CD14-positive monocyte (primary cell): ENCODE measurements around the gene CORO1A. TPM values are rescaled to one million over a fixed set of nuclear protein-coding genes. Genes with fewer than 3 reads are reported as not detected.

Source experiments
- DNase-seq, 3 donors: peaks; one replicate each; pipeline ENCODE4 v3.0.0-alpha.2; 2011 to 2022
- H2AFZ ChIP-seq: 2 replicates; pipeline ENCODE4 v1.6.0; 2012; ENCODE audit warnings: mild to moderate bottlenecking, low read depth, low read length, inconsistent platforms; ENCODE audit not compliant: insufficient read depth, poor library complexity, severe bottlenecking
- H3K27ac ChIP-seq, 2 donors: 1 replicate in 1 of 2; 2 replicates in 1 of 2; pipeline ENCODE4 v1.5.1; 2012 to 2013; ENCODE audit warnings: low read length in 2 of 2, control low read depth in 1 of 2, inconsistent platforms in 1 of 2, low read depth in 1 of 2, mild to moderate bottlenecking in 1 of 2
- H3K27me3 ChIP-seq, 2 donors: one replicate each; pipeline versions ENCODE4 v1.6.0 to v1.6.1; 2011 to 2013; ENCODE audit warnings: low read length in 2 of 2; ENCODE audit not compliant: control insufficient read depth in 2 of 2, insufficient read depth in 2 of 2
- H3K36me3 ChIP-seq, 2 donors: replicated peaks in 1 of 2; 1 replicate in 1 of 2; 2 replicates in 1 of 2; pipeline versions ENCODE4 v1.5.1 to v1.6.1; 2012 to 2013; ENCODE audit warnings: low read length in 2 of 2, control low read depth in 1 of 2, inconsistent platforms in 1 of 2, mild to moderate bottlenecking in 1 of 2; ENCODE audit not compliant: insufficient read depth in 2 of 2, control insufficient read depth in 1 of 2
- H3K4me1 ChIP-seq, 2 donors: 1 replicate in 1 of 2; 2 replicates in 1 of 2; pipeline versions ENCODE4 v1.5.1 to v1.6.1; 2012 to 2013; ENCODE audit warnings: low read length in 2 of 2, control low read depth in 1 of 2, inconsistent platforms in 1 of 2, mild to moderate bottlenecking in 1 of 2, moderate library complexity in 1 of 2; ENCODE audit not compliant: insufficient read depth in 2 of 2, control insufficient read depth in 1 of 2
- H3K4me2 ChIP-seq: replicated peaks from 2 replicates; pipeline ENCODE3; 2012; ENCODE audit warnings: low read length, moderate library complexity, mild to moderate bottlenecking; ENCODE audit not compliant: poor library complexity, severe bottlenecking; ENCODE audit errors: extremely low read depth
- H3K4me3 ChIP-seq, 3 experiments: fragments of 200-600 bp in 1 of 3; sonication (generic) in 1 of 3; replicated peaks in 1 of 3; 1 replicate in 2 of 3; 2 replicates in 1 of 3; pipeline ENCODE4 v1.5.1; 2011 to 2013; ENCODE audit warnings: low read length in 3 of 3, mild to moderate bottlenecking in 3 of 3, control low read depth in 2 of 3, low read depth in 2 of 3, inconsistent platforms in 1 of 3, moderate library complexity in 1 of 3
- H3K79me2 ChIP-seq: 2 replicates; pipeline ENCODE4 v1.6.0; 2012; ENCODE audit warnings: mild to moderate bottlenecking, control low read depth, inconsistent platforms, low read length, moderate library complexity; ENCODE audit not compliant: insufficient read depth
- H3K9ac ChIP-seq: 2 replicates; pipeline ENCODE4 v1.6.0; 2017; ENCODE audit warnings: low read length, mild to moderate bottlenecking; ENCODE audit not compliant: insufficient read depth, poor library complexity, severe bottlenecking
- H3K9me3 ChIP-seq, 2 donors: replicated peaks in 1 of 2; 1 replicate in 1 of 2; 2 replicates in 1 of 2; pipeline versions ENCODE4 v1.5.1 to v1.6.1; 2012 to 2013; ENCODE audit warnings: low read length in 2 of 2, control low read depth in 1 of 2; ENCODE audit not compliant: control insufficient read depth in 1 of 2, insufficient read depth in 1 of 2
- H4K20me1 ChIP-seq: 2 replicates; pipeline ENCODE4 v1.6.0; 2012; ENCODE audit warnings: mild to moderate bottlenecking, low read length, control low read depth, moderate library complexity; ENCODE audit not compliant: insufficient read depth
- H3K27ac Mint-ChIP-seq, 7 donors: one replicate each; pipeline ENCODE4 v1.8.0; 2020; ENCODE audit warnings: mild to moderate bottlenecking in 7 of 7, mixed read lengths in 7 of 7, moderate library complexity in 6 of 7, inconsistent platforms in 2 of 7
- H3K27me3 Mint-ChIP-seq, 3 donors: one replicate each; pipeline ENCODE4 v1.8.0; 2021 to 2022; ENCODE audit warnings: low read depth in 3 of 3, mild to moderate bottlenecking in 3 of 3, mixed read lengths in 3 of 3, moderate library complexity in 3 of 3, inconsistent platforms in 1 of 3
- H3K36me3 Mint-ChIP-seq, 2 donors: one replicate each; pipeline ENCODE4 v1.8.0; 2020; ENCODE audit warnings: mixed read lengths in 2 of 2, inconsistent platforms in 1 of 2, mild to moderate bottlenecking in 1 of 2
- H3K4me1 Mint-ChIP-seq: one replicate; pipeline ENCODE4 v1.8.0; 2020; ENCODE audit warnings: mild to moderate bottlenecking, mixed read lengths
- H3K4me3 Mint-ChIP-seq, 2 donors: one replicate each; pipeline ENCODE4 v1.8.0; 2020; ENCODE audit warnings: mild to moderate bottlenecking in 2 of 2, mixed read lengths in 2 of 2, moderate library complexity in 1 of 2
- H3K9me3 Mint-ChIP-seq, 7 donors: one replicate each; pipeline ENCODE4 v1.8.0; 2020 to 2022; ENCODE audit warnings: mixed read lengths in 7 of 7, mild to moderate bottlenecking in 6 of 7, moderate library complexity in 6 of 7, inconsistent platforms in 2 of 7
- CTCF ChIP-seq: fragments of 200-600 bp; IDR thresholded peaks from one replicate; pipeline ENCODE4 v1.8.0; 2022; ENCODE audit warnings: antibody characterized with exemption, mild to moderate bottlenecking
- WGBS: methylation state at CpG from one replicate; pipeline ENCODE4 v1.1.5; 2013; ENCODE audit warnings: missing lambda C conversion rate; ENCODE audit not compliant: insufficient coverage; 5-methylcytosine and 5-hydroxymethylcytosine counted together
- intact Hi-C, 2 donors: fragments of 100-400 bp; cut with micrococcal nuclease; formaldehyde crosslinking; loops; one replicate each; pipeline versions ENCODE4 v1.15.0 to v1.15.1; 2023
- polyA plus RNA-seq, 3 donors: library from polyadenylated mRNA; depleted of rRNA in 1 of 3; unstranded in 2 of 3; stranded (reverse) in 1 of 3; fragments of 300-500 nt in 2 of 3; fragments of >200 nt in 1 of 3; fragmentation: Illumina TruSeq in 2 of 3; gene quantifications; 1 replicate in 2 of 3; 2 replicates in 1 of 3; pipeline ENCODE4 v1.2.3, GENCODE V29; 2012 to 2021

CORO1A gene
- polyA plus RNA-seq, 3 donors: 1,314 to 1,363 (median 1,346) TPM

GRCh38 chr16:30141750-30142149 is 41.7 kb upstream of the CORO1A start:
- WGBS: 90% methylated on average over 2 of the region's 2 CpGs

GRCh38 chr16:30142672-30143346 is 40.6 kb upstream of the CORO1A start:
- no peak overlapping the region for H3K4me3 ChIP-seq
- no peaks in the 10 kb centered on the region for H3K9me3 ChIP-seq
- WGBS: 90% methylated on average over 2 of the region's 13 CpGs
- H3K36me3 ChIP-seq: no peaks in the 10 kb centered on the region
- no peaks in the 10 kb centered on the region for H3K27me3 ChIP-seq
- no peak overlapping the region for H2AFZ ChIP-seq
- no peak overlapping the region for H3K4me2 ChIP-seq
- peak in 2 of 3 donors; percentile 36 to 49 for DNase-seq
- no peak overlapping the region for H3K9ac ChIP-seq
- no peaks in the 10 kb centered on the region for H3K9me3 Mint-ChIP-seq
- intact Hi-C loops: no loop called here
- H3K4me3 Mint-ChIP-seq: no peak overlapping the region
- peaks cover 0 to 7% (median 0%) of the 10 kb centered on the region in 3 donors for H3K27me3 Mint-ChIP-seq
- peaks cover 44 to 45% of the 10 kb centered on the region in 2 donors for H3K4me1 ChIP-seq
- no peaks in the 10 kb centered on the region for H3K36me3 Mint-ChIP-seq
- TF ChIP-seq CTCF: peak; percentile 32
- no peak overlapping the region for H3K27ac ChIP-seq
- H4K20me1 ChIP-seq: no peaks in the 10 kb centered on the region
- H3K4me1 Mint-ChIP-seq: peaks cover 55% of the 10 kb centered on the region
- peak overlapping the region in 1 of 7 donors; percentile 35 for H3K27ac Mint-ChIP-seq
- no peaks in the 10 kb centered on the region for H3K79me2 ChIP-seq

More at GRCh38 chr16:30141750-30142149, 41.7 kb upstream of the CORO1A start:
- no peak overlapping the region for H3K4me2 ChIP-seq
- H3K4me1 Mint-ChIP-seq: peaks cover 55% of the 10 kb centered on the region
- intact Hi-C loops: no loop called here
- H3K4me1 ChIP-seq: peaks cover 44 to 45% of the 10 kb centered on the region in 2 donors
- no peaks in the 10 kb centered on the region for H3K36me3 Mint-ChIP-seq
- H3K9me3 ChIP-seq: no peaks in the 10 kb centered on the region
- no peak for TF ChIP-seq CTCF
- no peaks in the 10 kb centered on the region for H3K27me3 ChIP-seq
- H2AFZ ChIP-seq: no peak overlapping the region
- no peaks in the 10 kb centered on the region for H4K20me1 ChIP-seq
- no peak overlapping the region for H3K27ac ChIP-seq
- H3K79me2 ChIP-seq: no peaks in the 10 kb centered on the region
- peak overlapping the region in 1 of 7 donors; percentile 12 for H3K27ac Mint-ChIP-seq
- H3K9ac ChIP-seq: no peak overlapping the region
- H3K36me3 ChIP-seq: no peaks in the 10 kb centered on the region
- H3K4me3 Mint-ChIP-seq: no peak overlapping the region
- no peak overlapping the region for H3K4me3 ChIP-seq
- H3K9me3 Mint-ChIP-seq: no peaks in the 10 kb centered on the region
- peaks cover 0 to 7% (median 0%) of the 10 kb centered on the region in 3 donors for H3K27me3 Mint-ChIP-seq
- no peak for DNase-seq
